Measurements from ENCODE around the gene PDE6B.

PDE6B gene

GRCh38 chr4:610411-611261 lies 14.7 kb upstream of the PDE6B start:
- TF ChIP-seq ZFX (IDR thresholded peaks at IDR 0.05; ENCODE audit: borderline replicate concordance) (no peak), CTCF (IDR thresholded peaks at IDR 0.05) (no peak)

GRCh38 chr4:612052-612748 lies 13.2 kb upstream of the PDE6B start:
- no peak overlapping the region for H3K27ac ChIP-seq
- no peak for TF ChIP-seq ZFX (IDR thresholded peaks at IDR 0.05; ENCODE audit: borderline replicate concordance)
- TF ChIP-seq CTCF (IDR thresholded peaks at IDR 0.05), result no peak

More at GRCh38 chr4:610411-611261, 14.7 kb upstream of the PDE6B start:
- no peak overlapping the region for H3K27ac ChIP-seq

GRCh38 chr4:612749-613125 lies 12.6 kb upstream of the PDE6B start:
- TF ChIP-seq CTCF (IDR thresholded peaks at IDR 0.05), result no peak
- TF ChIP-seq ZFX (IDR thresholded peaks at IDR 0.05; ENCODE audit: borderline replicate concordance), result no peak
- no peak overlapping the region for H3K27ac ChIP-seq

GRCh38 chr4:613126-613525 lies 12.2 kb upstream of the PDE6B start:
- H3K27ac ChIP-seq, result no peak overlapping the region
- TF ChIP-seq ZFX (IDR thresholded peaks at IDR 0.05; ENCODE audit: borderline replicate concordance) (no peak), CTCF (IDR thresholded peaks at IDR 0.05) (no peak)

GRCh38 chr4:616091-616490 lies 9.3 kb upstream of the PDE6B start:
- TF ChIP-seq CTCF (IDR thresholded peaks at IDR 0.05) (no peak), ZFX (IDR thresholded peaks at IDR 0.05; ENCODE audit: borderline replicate concordance) (no peak)
- no peak overlapping the region for H3K27ac ChIP-seq

GRCh38 chr4:616911-617643 lies 8.3 kb upstream of the PDE6B start:
- no peak overlapping the region for H3K27ac ChIP-seq
- TF ChIP-seq CTCF (IDR thresholded peaks at IDR 0.05) (no peak), ZFX (IDR thresholded peaks at IDR 0.05; ENCODE audit: borderline replicate concordance) (no peak)
